Ovary (tissue), 3 donors: ENCODE measurements around the gene PHACTR3.

Experiments used
- CTCF ChIP-seq, 3 donors: fragments of 450-650 bp in 2 of 3; fragments of 200-600 bp in 1 of 3; IDR thresholded peaks; one replicate each; pipeline versions ENCODE4 v1.5.1 to v1.8.0; 2016 to 2022; ENCODE audit warnings: antibody characterized with exemption in 3 of 3, mild to moderate bottlenecking in 1 of 3
- POLR2A ChIP-seq: fragments of 450-650 bp; IDR thresholded peaks from one replicate; pipeline ENCODE4 v1.6.1; 2017; ENCODE audit warnings: antibody characterized with exemption, mild to moderate bottlenecking, moderate library complexity
- donor health status: DM: no; HTN: no; CAD: no.

- no peak for TF ChIP-seq CTCF (IDR thresholded peaks at IDR 0.05)
- TF ChIP-seq POLR2A = no peak
Observed at GRCh38 chr20:59581993-59582679, 22.2 kb upstream of the PHACTR3 start.
